ENCODE measurements around the gene AP5Z1.
A peak's percentile ranks its signal among the peaks of the same experiment; 100 is the strongest.

The AP5Z1 gene

DNA sequence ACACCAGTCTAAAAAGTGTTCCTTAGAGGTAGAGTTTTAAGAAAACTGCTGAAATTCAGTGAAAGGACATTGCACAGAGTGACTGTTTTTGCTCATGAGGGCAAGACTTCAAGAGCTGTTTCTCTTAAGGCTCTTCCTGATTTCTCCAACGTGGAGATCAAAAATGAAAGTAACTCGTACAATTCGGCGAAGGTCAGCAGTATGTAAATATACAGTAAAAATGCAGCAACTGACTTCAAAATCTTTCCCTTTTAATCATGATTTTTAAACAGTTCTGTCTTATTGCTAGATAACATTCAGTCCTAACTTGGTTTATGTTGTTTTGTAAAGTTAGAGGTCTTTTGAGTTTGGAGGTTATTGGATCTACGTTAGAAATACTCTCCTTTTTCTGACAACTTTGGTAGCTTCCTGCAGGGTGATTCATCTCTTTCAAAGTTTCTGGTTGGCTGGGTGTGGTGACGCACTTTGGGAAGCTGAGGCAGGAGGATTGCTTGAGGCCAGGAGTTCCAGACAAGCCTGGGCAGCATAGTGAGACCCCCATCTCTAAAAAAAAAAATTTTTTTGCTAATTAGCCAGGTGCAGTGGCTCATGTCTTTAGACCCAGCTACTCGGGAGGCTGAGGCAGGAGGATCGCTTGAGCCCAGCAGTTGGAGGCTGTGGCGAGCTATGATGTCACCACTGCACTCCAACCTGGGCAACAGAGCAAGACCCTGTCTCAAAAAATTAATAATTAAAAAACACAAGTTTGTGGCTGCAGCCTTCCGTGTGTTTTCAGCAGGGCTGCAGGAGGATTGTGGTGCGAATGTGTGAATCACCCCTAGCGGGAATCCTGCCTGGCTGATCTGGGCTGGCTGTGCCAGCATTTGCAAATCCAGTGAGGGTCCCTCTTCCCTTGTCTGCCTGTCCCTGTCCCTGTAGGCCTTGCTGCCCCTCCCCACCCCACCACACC is 29.2 kb upstream of the AP5Z1 start:
- DNase-seq (ENCODE audit: low read depth in 2 of 2): no peak

DNA sequence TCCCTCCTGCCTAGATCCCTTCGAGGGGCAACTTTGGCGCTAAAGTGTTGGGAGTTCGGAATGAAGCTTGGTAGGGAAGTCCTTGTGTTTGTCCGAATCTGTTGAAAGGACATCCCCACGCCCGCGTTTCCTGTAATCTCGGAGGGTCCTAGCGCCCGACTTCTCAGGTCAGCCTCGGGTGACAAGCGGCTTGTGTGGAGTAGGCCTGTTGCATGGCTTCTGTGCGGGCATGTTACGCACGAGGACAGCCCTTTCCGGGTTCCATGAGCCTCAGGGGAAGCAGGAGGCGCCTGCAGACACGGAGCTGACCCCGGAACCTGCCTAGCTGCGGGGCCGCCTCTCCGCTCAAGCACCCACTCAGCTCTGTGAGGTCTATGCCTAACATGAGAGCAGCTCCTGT is 28.4 kb upstream of the AP5Z1 start:
- DNase-seq (ENCODE audit: low read depth in 2 of 2): no peak

DNA sequence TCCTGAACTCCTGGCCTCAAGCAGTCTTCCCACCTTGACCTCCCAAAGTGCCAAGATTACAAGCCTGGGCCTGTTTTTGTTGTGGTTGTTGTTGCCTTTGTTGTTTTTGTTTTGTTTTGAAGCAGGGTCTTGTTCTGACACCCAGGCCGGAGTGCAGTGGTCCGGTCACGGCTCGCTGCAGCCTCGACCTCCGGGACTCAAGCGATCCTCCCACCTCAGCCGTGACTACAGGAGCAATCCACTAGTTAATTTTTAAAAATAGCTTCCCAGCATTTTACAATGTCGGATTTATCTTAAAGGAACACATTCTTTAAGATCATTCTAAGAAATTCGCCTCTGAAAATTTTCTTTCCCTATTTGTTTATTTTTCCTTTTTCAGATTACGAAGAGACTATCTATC is 27.7 kb upstream of the AP5Z1 start:
- DNase-seq (ENCODE audit: low read depth in 2 of 2): no peak

DNA sequence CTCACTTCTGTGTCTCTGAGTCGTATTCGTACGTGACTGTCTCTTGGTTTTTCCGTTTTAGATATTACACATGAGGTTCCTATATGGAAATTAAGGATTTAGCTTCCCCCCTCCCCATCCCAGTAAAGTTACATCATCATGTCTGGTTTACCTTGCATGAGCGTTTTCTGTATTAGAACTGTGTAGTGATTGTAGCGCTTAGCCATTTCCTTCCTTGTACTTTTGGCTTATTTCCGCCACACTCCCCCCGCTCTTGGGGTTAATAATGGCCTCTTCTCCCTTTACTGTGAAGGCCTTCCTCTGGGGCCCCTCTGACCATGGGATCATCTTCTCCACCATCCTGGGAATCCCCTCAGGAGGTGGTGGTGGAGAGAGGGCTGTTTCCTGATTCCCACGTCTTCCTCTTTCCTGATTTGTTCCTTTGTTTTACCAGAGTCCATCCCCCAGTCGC is 27.2 kb upstream of the AP5Z1 start:
- no peak for DNase-seq (ENCODE audit: low read depth in 2 of 2)

DNA sequence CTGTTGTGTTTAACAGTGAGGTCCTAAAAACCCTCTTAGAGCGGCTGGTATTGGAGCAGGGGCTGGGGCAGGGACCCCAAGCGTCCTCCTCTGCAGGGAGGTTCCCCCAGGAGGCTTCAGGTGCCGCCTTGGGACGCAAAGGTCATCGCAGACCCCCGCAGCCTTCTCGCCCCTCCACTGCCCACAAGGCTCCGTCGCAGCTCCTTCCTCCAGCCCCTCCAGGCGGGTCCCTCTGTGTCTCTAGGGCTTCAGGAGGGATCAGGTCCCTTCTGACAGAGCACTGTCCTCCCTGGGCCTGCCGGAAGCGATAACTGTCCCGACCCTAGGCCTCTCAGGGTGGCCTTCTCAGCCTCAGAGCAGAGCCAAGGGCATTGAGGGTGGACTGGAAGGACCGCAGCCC is 26.1 kb upstream of the AP5Z1 start:
- DNase-seq (ENCODE audit: low read depth in 2 of 2): no peak

GRCh38 chr7:4749798-4750197 is 25.6 kb upstream of the AP5Z1 start:
- DNase-seq (ENCODE audit: low read depth in 2 of 2): no peak

DNA sequence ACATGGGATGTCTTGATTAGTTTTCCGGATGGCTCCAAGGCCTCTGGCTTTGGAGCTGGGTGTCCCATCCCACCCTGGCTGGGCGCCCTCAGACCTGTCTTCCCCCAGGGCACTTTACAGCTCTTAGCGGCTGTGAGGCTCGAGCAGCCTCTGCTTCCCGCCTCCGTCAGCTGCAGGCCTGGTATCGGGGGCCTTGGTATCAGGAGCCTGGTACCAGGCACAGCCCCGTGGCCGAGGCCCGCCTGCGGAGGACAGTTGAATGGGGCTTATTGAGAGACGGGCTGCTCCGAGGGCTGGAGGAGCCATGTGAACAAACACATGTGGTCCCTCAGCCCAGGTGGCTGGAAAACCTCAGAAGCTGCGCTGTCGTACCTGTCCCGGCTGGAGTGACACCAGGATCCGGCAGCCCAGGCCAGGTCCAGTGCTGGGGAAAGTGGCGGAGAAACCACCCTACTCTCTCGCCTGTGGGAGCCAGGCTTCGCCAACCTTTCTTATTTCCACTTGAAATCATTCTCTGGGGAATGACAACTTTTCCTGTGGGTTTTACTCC is 23.9 kb upstream of the AP5Z1 start:
- no peak for DNase-seq (ENCODE audit: low read depth in 2 of 2)

- peak; percentile 84 to 88 for DNase-seq (ENCODE audit: low read depth in 2 of 2)
Observed at GRCh38 chr7:4753598-4754432, 21.6 kb upstream of the AP5Z1 start.

DNA sequence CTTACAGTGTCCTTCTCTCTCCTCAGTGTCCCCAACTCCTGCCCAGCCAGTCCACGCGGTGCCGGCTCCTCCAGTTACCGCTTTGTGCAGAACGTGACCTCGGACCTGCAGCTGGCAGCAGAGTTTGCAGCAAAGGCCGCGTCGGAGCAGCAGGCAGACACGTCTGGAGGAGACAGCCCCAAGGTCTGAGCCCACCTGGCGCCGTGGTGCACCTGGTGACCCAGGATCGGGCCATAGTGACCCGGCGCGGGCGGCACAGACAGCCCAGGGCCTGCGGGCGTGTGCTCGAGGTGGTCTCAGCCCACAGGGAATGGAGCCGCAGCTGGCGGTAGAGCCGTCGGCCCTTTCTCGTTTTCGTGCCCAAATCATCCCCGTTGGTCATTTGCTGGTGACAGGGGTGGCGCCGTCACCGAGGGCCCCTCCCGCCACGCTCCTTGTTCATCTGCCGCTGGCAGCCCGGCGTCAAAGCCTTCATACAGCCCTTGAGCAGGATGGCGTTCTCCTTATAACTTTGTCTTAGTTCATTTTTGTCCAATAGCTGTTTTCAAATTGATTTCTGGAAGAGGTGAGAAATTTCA is 20.9 kb upstream of the AP5Z1 start:
- DNase-seq (ENCODE audit: low read depth in 2 of 2): no peak

GRCh38 chr7:4755045-4755444 is 20.4 kb upstream of the AP5Z1 start:
- DNase-seq (ENCODE audit: low read depth in 2 of 2): no peak

DNA sequence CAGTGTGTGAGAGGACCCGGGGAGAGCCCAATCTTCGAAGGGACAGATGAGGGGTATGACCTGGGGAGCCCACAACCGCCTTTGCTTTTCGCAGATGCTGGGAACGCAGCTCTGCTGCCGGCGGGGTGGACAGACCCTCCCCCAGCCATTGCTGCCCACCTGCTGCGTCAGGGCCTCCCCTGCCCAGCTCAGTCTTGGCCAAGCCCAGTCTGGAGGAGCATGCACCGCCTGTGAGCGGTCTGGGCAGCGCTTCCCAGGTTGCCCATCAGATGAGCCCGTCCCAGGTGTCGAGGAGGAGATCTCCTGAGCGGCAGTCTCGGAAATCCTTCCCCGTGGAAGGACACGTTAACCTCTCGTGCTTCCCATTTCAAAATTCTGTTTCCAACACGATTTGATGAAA is 17.3 kb upstream of the AP5Z1 start:
- no peak for DNase-seq (ENCODE audit: low read depth in 2 of 2)

DNA sequence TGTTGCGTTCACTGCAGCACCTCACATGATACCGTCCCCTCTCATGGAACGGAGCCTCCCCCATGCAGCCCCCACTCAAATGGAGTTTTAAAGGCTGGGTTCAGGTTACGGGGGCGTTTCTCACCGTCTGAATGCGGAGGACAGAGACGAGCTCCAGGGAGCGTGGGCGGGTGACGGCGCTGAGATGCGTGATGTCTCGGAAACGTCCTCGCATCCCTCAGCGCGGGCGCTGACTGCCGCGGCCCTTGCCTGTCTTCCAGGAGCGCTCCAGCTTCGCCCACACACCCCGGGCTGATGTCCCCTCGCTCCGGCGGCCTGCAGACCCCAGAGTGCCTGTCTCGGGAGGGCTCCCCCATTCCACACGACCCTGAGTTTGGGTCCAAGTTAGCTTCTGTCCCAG is 16.6 kb upstream of the AP5Z1 start:
- DNase-seq (ENCODE audit: low read depth in 2 of 2): no peak

DNA sequence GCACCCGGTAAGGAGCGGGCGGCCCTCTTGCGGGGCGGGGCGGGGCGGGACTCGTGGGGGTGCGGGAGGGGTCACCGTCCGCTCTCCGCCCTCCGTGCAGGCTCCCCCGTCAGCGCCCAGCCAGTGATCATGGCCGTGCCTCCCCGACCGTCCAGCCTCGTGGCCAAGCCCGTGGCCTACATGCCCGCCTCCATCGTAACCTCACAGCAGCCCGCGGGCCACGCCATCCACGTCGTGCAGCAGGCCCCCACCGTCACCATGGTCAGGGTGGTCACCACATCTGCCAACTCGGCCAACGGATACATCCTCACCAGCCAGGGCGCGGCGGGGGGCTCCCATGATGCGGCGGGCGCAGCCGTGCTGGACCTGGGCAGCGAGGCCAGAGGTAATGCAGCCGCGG is 16.2 kb upstream of the AP5Z1 start:
- no peak for DNase-seq (ENCODE audit: low read depth in 2 of 2)

DNA sequence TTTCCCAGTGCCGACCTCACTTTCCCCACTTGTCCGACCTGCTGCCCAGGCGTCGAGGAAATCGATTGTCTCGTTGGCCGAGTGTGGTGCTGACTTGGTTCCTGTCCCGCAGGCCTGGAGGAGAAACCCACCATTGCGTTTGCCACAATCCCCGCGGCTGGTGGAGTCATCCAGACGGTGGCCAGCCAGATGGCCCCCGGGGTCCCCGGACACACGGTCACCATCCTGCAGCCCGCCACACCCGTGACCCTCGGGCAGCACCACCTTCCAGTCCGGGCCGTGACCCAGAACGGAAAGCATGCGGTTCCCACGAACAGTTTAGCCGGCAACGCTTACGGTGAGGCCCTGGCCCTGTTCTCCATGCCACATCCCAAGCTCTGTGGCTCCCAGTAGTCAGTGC is 14.5 kb upstream of the AP5Z1 start:
- DNase-seq (ENCODE audit: low read depth in 2 of 2): no peak

DNA sequence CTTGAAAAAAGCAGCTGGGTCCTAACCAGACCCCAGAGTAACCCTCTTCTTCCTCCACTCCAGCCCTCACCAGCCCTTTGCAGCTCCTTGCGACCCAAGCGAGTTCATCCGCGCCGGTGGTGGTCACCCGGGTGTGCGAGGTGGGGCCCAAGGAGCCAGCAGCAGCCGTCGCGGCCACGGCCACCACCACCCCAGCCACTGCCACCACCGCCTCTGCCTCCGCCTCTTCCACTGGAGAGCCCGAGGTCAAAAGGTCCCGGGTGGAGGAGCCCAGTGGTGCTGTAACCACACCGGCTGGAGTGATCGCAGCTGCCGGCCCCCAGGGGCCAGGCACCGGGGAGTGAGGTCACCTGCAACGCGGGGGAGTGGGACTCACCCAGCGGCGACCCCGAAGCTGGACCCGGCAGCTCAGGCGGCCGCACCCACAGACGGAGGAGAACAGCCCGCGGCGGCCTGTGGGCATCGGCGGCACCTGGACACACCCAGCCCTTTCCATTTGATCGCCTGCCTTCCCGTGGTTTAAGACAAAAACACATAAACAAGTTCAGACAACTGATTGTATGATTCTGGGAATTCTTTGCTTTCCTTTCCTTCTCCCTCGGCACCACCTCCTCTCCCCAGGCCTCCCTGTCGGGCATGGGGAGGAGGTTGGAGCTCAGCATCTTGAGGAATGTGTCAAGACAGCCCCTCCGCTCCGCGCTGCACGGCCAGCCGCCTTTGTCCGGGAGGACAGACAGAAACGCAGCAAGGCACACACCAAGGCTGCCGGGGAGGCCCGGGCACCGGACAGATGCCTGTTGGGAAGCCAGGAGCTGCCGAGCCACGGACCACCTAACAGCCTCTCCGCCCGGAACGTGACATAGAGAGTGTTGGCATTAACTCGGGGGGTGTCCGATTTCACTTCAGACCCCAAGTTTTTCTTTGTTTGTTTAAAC is 13.0 kb upstream of the AP5Z1 start:
- DNase-seq (ENCODE audit: low read depth in 2 of 2): no peak

DNA sequence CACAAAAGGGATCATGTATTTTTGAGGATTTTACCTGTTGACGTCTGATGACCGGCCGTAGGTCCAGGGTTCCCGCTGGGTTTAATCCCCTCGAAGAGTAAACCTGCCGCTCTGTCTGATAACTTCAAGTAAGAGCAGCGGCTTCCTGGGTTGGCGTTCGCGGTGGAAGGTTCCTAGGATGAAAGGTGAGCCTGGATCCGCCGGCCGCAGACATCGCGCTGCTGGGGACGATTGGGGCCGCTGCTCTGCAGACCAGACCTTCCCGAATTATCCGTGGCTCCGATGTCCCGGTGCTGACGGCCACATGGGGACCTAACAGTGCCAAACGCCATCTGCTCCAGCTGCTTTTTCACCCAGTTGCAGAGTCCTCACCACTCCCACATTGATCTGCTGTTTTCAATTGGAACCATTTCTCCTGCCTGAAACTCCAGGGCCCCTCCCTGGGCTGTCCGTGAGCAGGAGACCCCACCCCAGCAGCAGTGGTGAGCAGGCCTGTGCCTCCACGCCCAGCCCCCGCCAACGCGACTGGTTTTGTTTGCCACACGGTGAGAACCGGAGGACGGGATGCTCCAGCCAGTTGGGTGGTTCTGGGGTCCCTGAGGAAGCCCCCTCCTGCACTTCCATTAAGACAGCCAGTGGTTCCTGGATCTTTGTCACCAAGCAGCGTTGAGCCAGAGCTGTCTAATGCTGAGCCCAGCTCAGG is 12.2 kb upstream of the AP5Z1 start:
- DNase-seq (ENCODE audit: low read depth in 2 of 2): no peak

DNA sequence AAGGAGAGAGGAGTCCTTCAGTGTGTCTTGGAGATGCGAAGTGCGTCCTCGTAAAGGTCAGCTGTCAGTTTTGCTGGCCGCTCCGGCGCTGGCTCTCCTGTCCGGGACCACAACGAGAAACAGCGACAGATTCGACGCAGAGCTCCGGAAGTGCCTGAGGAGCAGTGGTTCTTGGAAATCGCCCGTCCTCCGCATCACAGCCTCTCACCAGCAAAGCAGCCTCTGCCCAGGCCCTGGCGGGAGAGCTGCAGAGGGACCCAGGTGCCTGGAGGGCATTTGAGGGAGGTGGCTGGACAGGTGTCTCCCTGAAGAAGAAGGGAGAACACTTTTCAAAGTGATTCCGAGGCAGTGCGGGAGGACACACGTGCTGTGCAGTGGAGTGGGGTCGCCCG is 11.6 kb upstream of the AP5Z1 start:
- DNase-seq (ENCODE audit: low read depth in 2 of 2): no peak

- no peak for DNase-seq (ENCODE audit: low read depth in 2 of 2)
Observed at GRCh38 chr7:4764402-4765007, 10.9 kb upstream of the AP5Z1 start.

DNA sequence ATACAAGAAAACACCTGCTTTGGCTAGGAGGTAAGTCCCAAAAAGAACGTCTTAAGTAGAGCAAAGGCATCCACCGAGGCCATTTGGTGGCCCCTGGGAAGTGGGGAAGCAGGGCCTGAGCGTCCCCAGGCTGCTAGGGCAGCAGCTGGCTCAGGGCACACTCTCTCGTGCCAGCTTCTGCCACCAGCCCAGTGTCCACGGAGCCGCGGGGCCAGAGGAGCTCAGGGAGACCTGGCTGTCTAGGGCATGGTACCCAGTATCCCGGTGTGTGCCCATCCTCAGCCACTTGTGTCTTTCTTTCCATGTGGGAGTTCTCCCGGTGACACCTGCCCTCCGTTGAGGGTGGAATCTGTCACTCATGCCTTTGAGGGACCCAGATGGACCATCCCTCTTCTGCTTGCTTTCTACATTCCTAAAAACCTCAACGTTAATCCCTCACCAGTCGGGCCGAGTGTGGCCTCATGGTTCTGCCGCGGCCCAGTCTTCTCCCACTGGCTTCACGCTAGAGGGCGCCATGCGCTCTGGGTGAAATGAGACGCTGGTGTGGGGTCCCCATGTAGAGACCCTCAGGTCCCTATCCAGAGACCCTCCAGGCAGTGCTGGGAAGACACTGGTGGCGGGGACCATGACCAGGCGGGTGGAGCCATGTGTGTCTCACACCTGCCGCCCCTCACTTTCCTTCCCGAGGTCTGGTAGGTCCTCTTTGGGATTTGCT is 9.5 kb upstream of the AP5Z1 start:
- no peak for DNase-seq (ENCODE audit: low read depth in 2 of 2)
